DND-41 (cell line): ENCODE measurements around the gene KLHL30.

Source experiments
- CTCF ChIP-seq: IDR thresholded peaks from 2 replicates; pipeline ENCODE4 v1.5.1; 2012; ENCODE audit warnings: borderline replicate concordance, low read length, moderate library complexity, mild to moderate bottlenecking; ENCODE audit not compliant: poor library complexity, severe bottlenecking; ENCODE audit errors: extremely low read depth
- EZH2 ChIP-seq: IDR thresholded peaks from 3 replicates; pipeline ENCODE4 v1.6.1; 2012; ENCODE audit warnings: borderline replicate concordance, low read depth, mild to moderate bottlenecking, moderate library complexity, low read length, inconsistent platforms; ENCODE audit not compliant: severe bottlenecking

- TF ChIP-seq CTCF (no peak), EZH2 (no peak)
Measured at GRCh38 chr2:238097201-238097987, 41.1 kb upstream of the KLHL30 start.
